Fibroblast of the aortic adventitia (primary cell): ENCODE results near the gene INAVA. TPM values are rescaled to one million over a fixed set of nuclear protein-coding genes. Genes with fewer than 3 reads are reported as not detected.

Source experiments
- DNase-seq: peaks from one replicate; pipeline ENCODE4 v3.0.0-alpha.2; 2010; ENCODE audit warnings: low read depth
- H3K4me3 ChIP-seq: 2 replicates; pipeline ENCODE4 v1.5.1; 2011; ENCODE audit warnings: low read depth, mild to moderate bottlenecking, control low read depth, low read length, moderate library complexity
- total RNA-seq: library from RNA; depleted of rRNA; stranded (reverse); fragments of >200 nt; gene quantifications from 2 replicates; pipeline ENCODE4 v1.2.3, GENCODE V29; 2012; ENCODE audit warnings: low replicate concordance
- TF ChIP-seq, protein P1 (sequence below): IDR thresholded peaks from 2 replicates; pipeline ENCODE4 v1.5.1; 2011; ENCODE audit warnings: mild to moderate bottlenecking, low read length, control low read depth, inconsistent platforms; ENCODE audit not compliant: insufficient read depth

The INAVA gene
- total RNA-seq, 1 donor: not detected

DNA sequence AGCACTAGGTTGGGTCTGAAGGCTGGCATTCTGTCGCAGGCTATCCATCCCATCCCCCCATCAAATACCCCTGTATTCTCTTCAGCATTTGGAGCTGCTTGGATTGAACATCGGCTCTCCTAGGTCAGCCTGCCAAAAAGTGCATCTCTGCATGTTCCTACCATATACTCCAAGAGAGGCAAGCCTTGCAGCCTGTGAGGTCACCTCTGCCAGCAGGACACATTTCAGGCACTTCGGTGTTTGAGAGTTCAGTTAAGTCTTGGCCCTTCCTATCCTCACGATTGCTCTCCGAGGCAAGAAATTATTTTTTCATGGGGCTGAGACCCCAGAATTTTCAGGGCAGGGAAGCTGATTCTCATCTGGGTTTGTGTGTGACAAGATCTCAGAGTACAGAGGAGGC is 19.3 kb upstream of the INAVA start:
- no peak for DNase-seq
- TF ChIP-seq, protein P1, sequence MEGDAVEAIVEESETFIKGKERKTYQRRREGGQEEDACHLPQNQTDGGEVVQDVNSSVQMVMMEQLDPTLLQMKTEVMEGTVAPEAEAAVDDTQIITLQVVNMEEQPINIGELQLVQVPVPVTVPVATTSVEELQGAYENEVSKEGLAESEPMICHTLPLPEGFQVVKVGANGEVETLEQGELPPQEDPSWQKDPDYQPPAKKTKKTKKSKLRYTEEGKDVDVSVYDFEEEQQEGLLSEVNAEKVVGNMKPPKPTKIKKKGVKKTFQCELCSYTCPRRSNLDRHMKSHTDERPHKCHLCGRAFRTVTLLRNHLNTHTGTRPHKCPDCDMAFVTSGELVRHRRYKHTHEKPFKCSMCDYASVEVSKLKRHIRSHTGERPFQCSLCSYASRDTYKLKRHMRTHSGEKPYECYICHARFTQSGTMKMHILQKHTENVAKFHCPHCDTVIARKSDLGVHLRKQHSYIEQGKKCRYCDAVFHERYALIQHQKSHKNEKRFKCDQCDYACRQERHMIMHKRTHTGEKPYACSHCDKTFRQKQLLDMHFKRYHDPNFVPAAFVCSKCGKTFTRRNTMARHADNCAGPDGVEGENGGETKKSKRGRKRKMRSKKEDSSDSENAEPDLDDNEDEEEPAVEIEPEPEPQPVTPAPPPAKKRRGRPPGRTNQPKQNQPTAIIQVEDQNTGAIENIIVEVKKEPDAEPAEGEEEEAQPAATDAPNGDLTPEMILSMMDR: no peak

GRCh38 chr1:200877010-200877409 is 17.7 kb upstream of the INAVA start:
- TF ChIP-seq, protein P1: no peak
- DNase-seq: no peak
- H3K4me3 ChIP-seq: no peak overlapping the region

More for the DNA sequence above, 19.3 kb upstream of the INAVA start:
- H3K4me3 ChIP-seq: no peak overlapping the region

- no peak overlapping the region for H3K4me3 ChIP-seq
- no peak for DNase-seq
- TF ChIP-seq, protein P1: no peak
These were observed 16.7 kb upstream of the INAVA start for GRCh38 chr1:200877839-200878551.

- no peak for DNase-seq
- TF ChIP-seq, protein P1: no peak
- H3K4me3 ChIP-seq: no peak overlapping the region
These were observed 14.5 kb upstream of the INAVA start for GRCh38 chr1:200880212-200880611.

GRCh38 chr1:200883118-200883517 is 11.6 kb upstream of the INAVA start:
- H3K4me3 ChIP-seq: no peak overlapping the region
- no peak for DNase-seq
- TF ChIP-seq, protein P1: no peak

GRCh38 chr1:200885623-200886402 is 8.9 kb upstream of the INAVA start:
- H3K4me3 ChIP-seq: no peak overlapping the region
- DNase-seq: no peak
- TF ChIP-seq, protein P1: no peak
